ENCODE results near the gene VPS18.

Gene VPS18

GRCh38 chr15:40927873-40928806 is 33.9 kb downstream of the VPS18 start:
- peak overlapping the region; percentile 70 for H3K4me2 ChIP-seq (ENCODE audit: low read depth, low read length, poor library complexity, severe bottlenecking)
- H3K9ac ChIP-seq (ENCODE audit: low read length), result no peak overlapping the region
- H3K79me2 ChIP-seq (ENCODE audit: insufficient read depth, low read length), result no peaks in the 10 kb centered on the region
- no peaks in the 10 kb centered on the region for H4K20me1 ChIP-seq (ENCODE audit: low read depth, low read length)
- no peaks in the 10 kb centered on the region for H3K9me2 ChIP-seq (replicated peaks; ENCODE audit: insufficient read depth, low read length)
- H3F3A ChIP-seq (ENCODE audit: insufficient read depth), result no peaks in the 10 kb centered on the region
- no peaks in the 10 kb centered on the region for H3K36me3 ChIP-seq (ENCODE audit: low read length)
- H2AFZ ChIP-seq (ENCODE audit: low read depth, low read length, severe bottlenecking), result peak overlapping the region; percentile 73
- no peaks in the 10 kb centered on the region for H3K27me3 ChIP-seq (ENCODE audit: low read length)
- TF ChIP-seq EZH2phosphoT487 (conservative IDR thresholded peaks at IDR 0.05; ENCODE audit: low read length), result no peak
- TF ChIP-seq CTCF (IDR thresholded peaks at IDR 0.05; ENCODE audit: insufficient read depth, low read length, poor library complexity, severe bottlenecking), result no peak
- H3K27ac ChIP-seq (ENCODE audit: low read depth, low read length), result no peak overlapping the region
- no peaks in the 10 kb centered on the region for H3K9me3 ChIP-seq (ENCODE audit: insufficient read depth, low read length)
- H3K4me3 ChIP-seq (ENCODE audit: insufficient read depth, low read length, poor library complexity, severe bottlenecking), result peak overlapping the region; percentile 56

- peak within 1 kb of the TSS; percentile 56 for H3K4me3 ChIP-seq (ENCODE audit: insufficient read depth, low read length, poor library complexity, severe bottlenecking)
- no peaks in the 10 kb centered on the region for H4K20me1 ChIP-seq (ENCODE audit: low read depth, low read length)
- H2AFZ ChIP-seq (ENCODE audit: low read depth, low read length, severe bottlenecking), result peak within 1 kb of the TSS; percentile 73
- H3K4me2 ChIP-seq (ENCODE audit: low read depth, low read length, poor library complexity, severe bottlenecking), result peak within 1 kb of the TSS; percentile 70
- no peaks in the 10 kb centered on the region for H3K79me2 ChIP-seq (ENCODE audit: insufficient read depth, low read length)
- H3K27ac ChIP-seq (ENCODE audit: low read depth, low read length), result no peak within 1 kb of the TSS
- H3F3A ChIP-seq (ENCODE audit: insufficient read depth), result no peaks in the 10 kb centered on the region
- H3K9me2 ChIP-seq (replicated peaks; ENCODE audit: insufficient read depth, low read length), result no peaks in the 10 kb centered on the region
- no peaks in the 10 kb centered on the region for H3K36me3 ChIP-seq (ENCODE audit: low read length)
- no peaks in the 10 kb centered on the region for H3K27me3 ChIP-seq (ENCODE audit: low read length)
- no peak within 1 kb of the TSS; the same call in 1 of the 2 replicates for H3K9ac ChIP-seq (ENCODE audit: low read length)
- TF ChIP-seq CTCF (IDR thresholded peaks at IDR 0.05; ENCODE audit: insufficient read depth, low read length, poor library complexity, severe bottlenecking), result no peak
- TF ChIP-seq EZH2phosphoT487 (conservative IDR thresholded peaks at IDR 0.05; ENCODE audit: low read length), result no peak
- H3K9me3 ChIP-seq (ENCODE audit: insufficient read depth, low read length), result no peaks in the 10 kb centered on the region
These were observed 34.8 kb downstream of the VPS18 start, which contains the start of gene DLL4 for GRCh38 chr15:40928821-40929659. Gene DLL4 (plus strand): TSS chr15:40929340. CDS start chr15:40929669, 329 bp downstream.

- no peaks in the 10 kb centered on the region for H3K79me2 ChIP-seq (ENCODE audit: insufficient read depth, low read length)
- H3K9me3 ChIP-seq (ENCODE audit: insufficient read depth, low read length), result no peaks in the 10 kb centered on the region
- no peak overlapping the region for H3K27ac ChIP-seq (ENCODE audit: low read depth, low read length)
- no peaks in the 10 kb centered on the region for H3F3A ChIP-seq (ENCODE audit: insufficient read depth)
- H3K36me3 ChIP-seq (ENCODE audit: low read length), result no peaks in the 10 kb centered on the region
- H3K9me2 ChIP-seq (replicated peaks; ENCODE audit: insufficient read depth, low read length), result no peaks in the 10 kb centered on the region
- H3K4me3 ChIP-seq (ENCODE audit: insufficient read depth, low read length, poor library complexity, severe bottlenecking), result peak overlapping the region; percentile 56
- H3K27me3 ChIP-seq (ENCODE audit: low read length), result no peaks in the 10 kb centered on the region
- H4K20me1 ChIP-seq (ENCODE audit: low read depth, low read length), result no peaks in the 10 kb centered on the region
- no peak overlapping the region for H2AFZ ChIP-seq (ENCODE audit: low read depth, low read length, severe bottlenecking)
- H3K4me2 ChIP-seq (ENCODE audit: low read depth, low read length, poor library complexity, severe bottlenecking), result peak overlapping the region; percentile 70
- TF ChIP-seq EZH2phosphoT487 (conservative IDR thresholded peaks at IDR 0.05; ENCODE audit: low read length), result no peak
- no peak for TF ChIP-seq CTCF (IDR thresholded peaks at IDR 0.05; ENCODE audit: insufficient read depth, low read length, poor library complexity, severe bottlenecking)
- no peak overlapping the region for H3K9ac ChIP-seq (ENCODE audit: low read length)
These were observed 35.6 kb downstream of the VPS18 start for GRCh38 chr15:40929660-40930429.
